Tibial nerve (tissue), 4 donors: ENCODE data around the gene NEAT1. TPM values are rescaled to one million over a fixed set of nuclear protein-coding genes. Genes with fewer than 3 reads are reported as not detected.
A peak's percentile ranks its signal among the peaks of the same experiment; 100 is the strongest.

Experiments
- DNase-seq, 2 donors: peaks; one replicate each; pipeline ENCODE4 v3.0.0-alpha.2; 2019; ENCODE audit warnings: low spot score in 2 of 2
- H3K27ac ChIP-seq, 4 donors: fragments of 200-600 bp; sonication (generic) in 3 of 4; one replicate each; pipeline ENCODE4 v1.5.1; 2017 to 2019; ENCODE audit warnings: mild to moderate bottlenecking in 1 of 4
- H3K27me3 ChIP-seq, 2 donors: fragments of 200-600 bp; sonication (generic) in 1 of 2; one replicate each; pipeline versions ENCODE4 v1.5.1 to v1.6.0; 2017 to 2019
- H3K36me3 ChIP-seq, 3 donors: fragments of 200-600 bp; sonication (generic); one replicate each; pipeline ENCODE4 v1.5.1; 2018 to 2019
- H3K4me1 ChIP-seq, 4 donors: fragments of 200-600 bp; sonication (generic) in 3 of 4; one replicate each; pipeline ENCODE4 v1.5.1; 2017 to 2019
- H3K4me3 ChIP-seq, 4 donors: fragments of 200-600 bp; sonication (generic) in 3 of 4; one replicate each; pipeline ENCODE4 v1.5.1; 2017 to 2019; ENCODE audit warnings: mild to moderate bottlenecking in 1 of 4, moderate library complexity in 1 of 4
- H3K9me3 ChIP-seq, 4 donors: fragments of 200-600 bp; sonication (generic) in 3 of 4; one replicate each; pipeline ENCODE4 v1.5.1; 2017 to 2019
- CTCF ChIP-seq, 5 experiments: fragments of 200-600 bp in 3 of 5; fragments of 450-650 bp in 2 of 5; sonication (generic) in 3 of 5; IDR thresholded peaks; one replicate each; pipeline ENCODE4 v1.5.1; 2016 to 2019; ENCODE audit warnings: antibody characterized with exemption in 5 of 5, mild to moderate bottlenecking in 3 of 5, moderate library complexity in 2 of 5
- EP300 ChIP-seq, 2 donors: sonication (generic); formaldehyde crosslinking; IDR thresholded peaks; one replicate each; pipeline ENCODE4 v1.6.1; 2017; ENCODE audit warnings: antibody characterized with exemption in 2 of 2, mild to moderate bottlenecking in 1 of 2
- POLR2A ChIP-seq, 2 donors: fragments of 450-650 bp; IDR thresholded peaks; one replicate each; pipeline ENCODE4 v1.6.1; 2017; ENCODE audit warnings: antibody characterized with exemption in 2 of 2, mild to moderate bottlenecking in 2 of 2, moderate library complexity in 2 of 2
- WGBS, 2 donors: methylation state at CpG; one replicate each; pipeline ENCODE4 v1.1.5; 2018; 5-methylcytosine and 5-hydroxymethylcytosine counted together
- total RNA-seq, 4 donors: library from RNA; depleted of rRNA; stranded (reverse); fragments of >200 nt; gene quantifications; one replicate each; pipeline ENCODE4 v1.1.0, GENCODE V29; 2016

The NEAT1 gene
- total RNA-seq, 4 donors from 2014 or later: 427 to 571 (median 461) TPM

GRCh38 chr11:65418431-65418680, 4.2 kb upstream of the NEAT1 start:
- peak overlapping the region; percentile 26 to 80 (median 34) for H3K4me3 ChIP-seq
- no peaks in the 10 kb centered on the region for H3K9me3 ChIP-seq
- TF ChIP-seq POLR2A (IDR thresholded peaks at IDR 0.05): peak in 1 of 2 donors; percentile 44
- TF ChIP-seq EP300 (IDR thresholded peaks at IDR 0.05): no peak
- no peaks in the 10 kb centered on the region for H3K27me3 ChIP-seq
- peaks cover 0 to 3% (median 0%) of the 10 kb centered on the region in 3 donors for H3K36me3 ChIP-seq
- DNase-seq: no peak
- 0% methylated on average over 4 of the region's 4 CpGs for WGBS, 2 donors
- peak overlapping the region; percentile 98 to 100 (median 99) for H3K27ac ChIP-seq
- peaks cover 0 to 71% (median 50%) of the 10 kb centered on the region in 4 donors for H3K4me1 ChIP-seq

GRCh38 chr11:65418681-65419459, 3.7 kb upstream of the NEAT1 start:
- WGBS, 2 donors: 0 to 1% methylated on average over 15 of the region's 15 CpGs
- Histone ChIP-seq H3K4me1 (peaks cover 0 to 66% (median 45%) of the 10 kb centered on the region in 4 donors), H3K9me3 (no peaks in the 10 kb centered on the region), H3K4me3 (peak overlapping the region; percentile 33 to 80 (median 44)), H3K27ac (peak overlapping the region; percentile 98 to 100 (median 99)), H3K27me3 (no peaks in the 10 kb centered on the region), H3K36me3 (peaks cover 0 to 8% (median 5%) of the 10 kb centered on the region in 3 donors)
- peak; percentile 95 to 97 for DNase-seq
- TF ChIP-seq POLR2A (IDR thresholded peaks at IDR 0.05): peak; percentile 51 to 53
- peak; percentile 61 to 99 for TF ChIP-seq EP300 (IDR thresholded peaks at IDR 0.05)
- no peak for TF ChIP-seq CTCF (IDR thresholded peaks at IDR 0.05)

GRCh38 chr11:65419460-65419771, 3.2 kb upstream of the NEAT1 start:
- WGBS, 2 donors: 17 to 18% methylated on average over 7 of the region's 7 CpGs
- peak overlapping the region; percentile 33 to 80 (median 44) for H3K4me3 ChIP-seq

GRCh38 chr11:65419772-65420481, 2.7 kb upstream of the NEAT1 start:
- peaks cover 0 to 59% (median 45%) of the 10 kb centered on the region in 4 donors for H3K4me1 ChIP-seq
- peak; percentile 98 for TF ChIP-seq EP300 (IDR thresholded peaks at IDR 0.05)
- TF ChIP-seq CTCF (IDR thresholded peaks at IDR 0.05): peak in 1 of 5 experiments; percentile 8
- TF ChIP-seq POLR2A (IDR thresholded peaks at IDR 0.05): peak; percentile 61 to 76
- H3K4me3 ChIP-seq: peak overlapping the region; percentile 33 to 80 (median 44)
- 0% methylated on average over 6 of the region's 6 CpGs for WGBS, 2 donors
- DNase-seq: peak; percentile 91 to 93
- no peaks in the 10 kb centered on the region for H3K9me3 ChIP-seq
- peak overlapping the region; percentile 98 to 100 (median 99) for H3K27ac ChIP-seq
- H3K27me3 ChIP-seq: no peaks in the 10 kb centered on the region
- H3K36me3 ChIP-seq: peaks cover 0 to 19% (median 12%) of the 10 kb centered on the region in 3 donors

More at GRCh38 chr11:65419460-65419771, 3.2 kb upstream of the NEAT1 start:
- DNase-seq: peak; percentile 18 to 31
- Histone ChIP-seq H3K27me3 (no peaks in the 10 kb centered on the region), H3K36me3 (peaks cover 0 to 14% (median 10%) of the 10 kb centered on the region in 3 donors), H3K9me3 (no peaks in the 10 kb centered on the region), H3K27ac (peak overlapping the region; percentile 98 to 100 (median 99)), H3K4me1 (peaks cover 0 to 61% (median 45%) of the 10 kb centered on the region in 4 donors)
- no peak for TF ChIP-seq POLR2A (IDR thresholded peaks at IDR 0.05)
- TF ChIP-seq EP300 (IDR thresholded peaks at IDR 0.05): no peak
- TF ChIP-seq CTCF (IDR thresholded peaks at IDR 0.05): no peak

- Histone ChIP-seq H3K27ac (peak overlapping the region; percentile 98 to 100 (median 99)), H3K36me3 (peaks cover 2 to 24% (median 12%) of the 10 kb centered on the region in 3 donors), H3K27me3 (no peaks in the 10 kb centered on the region), H3K9me3 (no peaks in the 10 kb centered on the region), H3K4me3 (peak overlapping the region; percentile 10 to 80 (median 50)), H3K4me1 (peaks cover 0 to 53% (median 45%) of the 10 kb centered on the region in 4 donors)
- TF ChIP-seq CTCF (IDR thresholded peaks at IDR 0.05): no peak
- no peak for TF ChIP-seq EP300 (IDR thresholded peaks at IDR 0.05)
- no peak for TF ChIP-seq POLR2A (IDR thresholded peaks at IDR 0.05)
- DNase-seq: no peak
- WGBS, 2 donors: 69 to 70% methylated on average over 2 of the region's 2 CpGs
These were observed 2.1 kb upstream of the NEAT1 start for GRCh38 chr11:65420506-65420905.
